Adrenal gland (tissue), 5 donors: ENCODE measurements around the gene C9orf50.

Source experiments
- POLR2A ChIP-seq, 2 donors: fragments of 450-650 bp; IDR thresholded peaks; one replicate each; pipeline ENCODE4 v1.6.1; 2017; ENCODE audit warnings: antibody characterized with exemption in 2 of 2, mild to moderate bottlenecking in 2 of 2, moderate library complexity in 1 of 2
- TF ChIP-seq, protein P1 (sequence below), 6 experiments: fragments of 450-650 bp in 4 of 6; fragments of 200-600 bp in 2 of 6; sonication (generic) in 1 of 6; IDR thresholded peaks; 1 replicate in 5 of 6; 2 replicates in 1 of 6; pipeline versions ENCODE4 v1.5.1 to v1.8.0; 2016 to 2021; ENCODE audit warnings: antibody characterized with exemption in 6 of 6, mild to moderate bottlenecking in 2 of 6, moderate library complexity in 1 of 6
- donor health status: DM: no; HTN: no; CAD: no.

DNA sequence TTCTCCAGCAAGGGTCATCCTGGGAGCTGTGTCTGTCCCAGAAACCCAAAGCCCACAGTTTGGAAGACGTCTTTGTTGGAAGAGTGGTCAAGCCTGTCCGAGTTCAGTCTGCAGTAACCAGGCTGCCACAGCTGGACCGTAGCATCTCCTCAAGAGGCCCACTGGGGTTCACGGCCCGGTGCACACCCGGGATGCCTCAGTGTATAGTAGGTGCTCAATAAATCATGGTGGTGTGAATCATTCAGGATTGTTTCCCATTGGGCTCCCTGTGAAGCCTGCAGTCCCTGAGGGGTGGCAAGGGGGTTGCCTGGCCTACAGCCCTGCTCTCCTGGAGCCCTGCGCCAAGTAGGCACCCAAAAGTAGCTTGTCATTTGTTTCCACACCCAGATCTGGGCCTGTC is 34.3 kb upstream of the C9orf50 start:
- TF ChIP-seq, protein P1, sequence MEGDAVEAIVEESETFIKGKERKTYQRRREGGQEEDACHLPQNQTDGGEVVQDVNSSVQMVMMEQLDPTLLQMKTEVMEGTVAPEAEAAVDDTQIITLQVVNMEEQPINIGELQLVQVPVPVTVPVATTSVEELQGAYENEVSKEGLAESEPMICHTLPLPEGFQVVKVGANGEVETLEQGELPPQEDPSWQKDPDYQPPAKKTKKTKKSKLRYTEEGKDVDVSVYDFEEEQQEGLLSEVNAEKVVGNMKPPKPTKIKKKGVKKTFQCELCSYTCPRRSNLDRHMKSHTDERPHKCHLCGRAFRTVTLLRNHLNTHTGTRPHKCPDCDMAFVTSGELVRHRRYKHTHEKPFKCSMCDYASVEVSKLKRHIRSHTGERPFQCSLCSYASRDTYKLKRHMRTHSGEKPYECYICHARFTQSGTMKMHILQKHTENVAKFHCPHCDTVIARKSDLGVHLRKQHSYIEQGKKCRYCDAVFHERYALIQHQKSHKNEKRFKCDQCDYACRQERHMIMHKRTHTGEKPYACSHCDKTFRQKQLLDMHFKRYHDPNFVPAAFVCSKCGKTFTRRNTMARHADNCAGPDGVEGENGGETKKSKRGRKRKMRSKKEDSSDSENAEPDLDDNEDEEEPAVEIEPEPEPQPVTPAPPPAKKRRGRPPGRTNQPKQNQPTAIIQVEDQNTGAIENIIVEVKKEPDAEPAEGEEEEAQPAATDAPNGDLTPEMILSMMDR (IDR thresholded peaks at IDR 0.05): no peak
- no peak for TF ChIP-seq POLR2A (IDR thresholded peaks at IDR 0.05)
